Gastrocnemius medialis (tissue), 4 donors: ENCODE data around the gene ATF7. TPM values are rescaled to one million over a fixed set of nuclear protein-coding genes. Genes with fewer than 3 reads are reported as not detected.

Experiments
- ATAC-seq, 2 donors: fragments of 150-250 bp; one replicate each; pipeline ENCODE4 v1.9.1; 2016
- DNase-seq, 2 donors: peaks; one replicate each; pipeline ENCODE4 v3.0.0-alpha.2; 2019
- H3K27ac ChIP-seq, 4 donors: fragments of 200-600 bp; sonication (generic); 1 replicate in 1 of 4; 2 replicates in 3 of 4; pipeline ENCODE4 v1.5.1; 2016 to 2018; ENCODE audit warnings: mild to moderate bottlenecking in 2 of 4, moderate library complexity in 1 of 4
- H3K27me3 ChIP-seq, 3 donors: fragments of 200-600 bp; sonication (generic) in 2 of 3; 1 replicate in 1 of 3; 2 replicates in 2 of 3; pipeline versions ENCODE4 v1.5.1 to v1.6.0; 2016 to 2019; ENCODE audit warnings: mild to moderate bottlenecking in 1 of 3, moderate library complexity in 1 of 3
- H3K36me3 ChIP-seq, 2 donors: fragments of 200-600 bp; sonication (generic) in 1 of 2; one replicate each; pipeline ENCODE4 v1.5.1; 2017 to 2018
- H3K4me1 ChIP-seq, 2 donors: fragments of 200-600 bp; sonication (generic) in 1 of 2; one replicate each; pipeline ENCODE4 v1.5.1; 2016 to 2017; ENCODE audit warnings: mild to moderate bottlenecking in 2 of 2
- H3K4me3 ChIP-seq, 4 donors: fragments of 200-600 bp; sonication (generic) in 3 of 4; 1 replicate in 1 of 4; 2 replicates in 3 of 4; pipeline ENCODE4 v1.5.1; 2016 to 2019; ENCODE audit warnings: mild to moderate bottlenecking in 2 of 4
- H3K9me3 ChIP-seq, 3 donors: fragments of 200-600 bp; sonication (generic) in 2 of 3; 1 replicate in 1 of 3; 2 replicates in 2 of 3; pipeline ENCODE4 v1.5.1; 2016 to 2019
- POLR2A ChIP-seq, 2 donors: fragments of 450-650 bp; IDR thresholded peaks; one replicate each; pipeline ENCODE4 v1.6.1; 2017; ENCODE audit warnings: antibody characterized with exemption in 2 of 2, mild to moderate bottlenecking in 2 of 2, moderate library complexity in 2 of 2
- in situ Hi-C, 4 donors: fragments of 200-750 bp; cut with MboI; loops; one replicate each; pipeline versions ENCODE4 v1.15.0 to v1.8.0; 2017; ENCODE audit warnings: low sequenced_read_pairs in 4 of 4
- intact Hi-C: fragments of 100-400 bp; cut with DNase I; formaldehyde crosslinking; loops from one replicate; pipeline ENCODE4 v1.15.1; 2023; ENCODE audit warnings: low total_unique reads
- total RNA-seq, 4 donors: library from RNA; depleted of rRNA; stranded (reverse); fragments of >200 nt; gene quantifications; one replicate each; pipeline versions ENCODE4 v1.1.0 to v1.2.3, GENCODE V29; 2016
- TF ChIP-seq, protein P1 (sequence below), 5 experiments: fragments of 450-650 bp in 3 of 5; fragments of 200-600 bp in 2 of 5; sonication (generic) in 2 of 5; IDR thresholded peaks in 4 of 5; conservative IDR thresholded peaks in 1 of 5; 1 replicate in 4 of 5; 2 replicates in 1 of 5; pipeline ENCODE4 v1.5.1; 2016 to 2019; ENCODE audit warnings: antibody characterized with exemption in 5 of 5, mild to moderate bottlenecking in 3 of 5, moderate library complexity in 3 of 5

ATF7 gene
- total RNA-seq, 4 donors from 2014 or later, result 21.9 to 47.9 (median 26.3) TPM

DNA sequence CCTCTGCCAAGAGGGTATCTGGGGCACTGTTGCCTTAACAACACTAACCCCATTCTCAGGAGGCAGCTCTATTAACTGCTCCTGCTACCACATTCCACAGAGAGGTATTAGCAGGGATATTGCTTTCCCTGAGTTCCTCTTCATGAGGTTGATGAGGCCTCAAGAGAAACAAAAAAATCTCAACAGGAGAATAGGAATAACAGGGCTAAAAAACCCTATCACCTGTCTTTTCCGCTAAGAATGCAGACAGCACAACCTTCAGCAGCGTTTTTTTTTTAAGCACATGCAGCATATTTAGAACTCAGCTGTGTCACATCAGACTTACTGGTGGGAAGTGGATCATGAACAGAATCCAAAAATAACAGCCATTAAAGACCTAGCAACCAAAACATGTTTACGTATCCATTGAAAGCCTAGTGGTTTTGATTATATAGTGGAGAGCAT lies 29.2 kb downstream of the ATF7 start:
- Histone ChIP-seq H3K9me3 (no peaks in the 10 kb centered on the region), H3K27ac (peak overlapping the region; percentile 29 to 42 (median 36)), H3K4me1 (peaks cover 45 to 57% of the 10 kb centered on the region in 2 donors), H3K27me3 (no peaks in the 10 kb centered on the region), H3K4me3 (no peak overlapping the region), H3K36me3 (peaks cover 0 to 7% of the 10 kb centered on the region in 2 donors)
- DNase-seq (no peak), ATAC-seq (peak; percentile 45 to 56)
- in situ Hi-C loops, result no loop called here
- no peak for TF ChIP-seq POLR2A (IDR thresholded peaks at IDR 0.05)
- TF ChIP-seq, protein P1, sequence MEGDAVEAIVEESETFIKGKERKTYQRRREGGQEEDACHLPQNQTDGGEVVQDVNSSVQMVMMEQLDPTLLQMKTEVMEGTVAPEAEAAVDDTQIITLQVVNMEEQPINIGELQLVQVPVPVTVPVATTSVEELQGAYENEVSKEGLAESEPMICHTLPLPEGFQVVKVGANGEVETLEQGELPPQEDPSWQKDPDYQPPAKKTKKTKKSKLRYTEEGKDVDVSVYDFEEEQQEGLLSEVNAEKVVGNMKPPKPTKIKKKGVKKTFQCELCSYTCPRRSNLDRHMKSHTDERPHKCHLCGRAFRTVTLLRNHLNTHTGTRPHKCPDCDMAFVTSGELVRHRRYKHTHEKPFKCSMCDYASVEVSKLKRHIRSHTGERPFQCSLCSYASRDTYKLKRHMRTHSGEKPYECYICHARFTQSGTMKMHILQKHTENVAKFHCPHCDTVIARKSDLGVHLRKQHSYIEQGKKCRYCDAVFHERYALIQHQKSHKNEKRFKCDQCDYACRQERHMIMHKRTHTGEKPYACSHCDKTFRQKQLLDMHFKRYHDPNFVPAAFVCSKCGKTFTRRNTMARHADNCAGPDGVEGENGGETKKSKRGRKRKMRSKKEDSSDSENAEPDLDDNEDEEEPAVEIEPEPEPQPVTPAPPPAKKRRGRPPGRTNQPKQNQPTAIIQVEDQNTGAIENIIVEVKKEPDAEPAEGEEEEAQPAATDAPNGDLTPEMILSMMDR (IDR thresholded peaks at IDR 0.05 in 4 of 5, conservative IDR thresholded peaks at IDR 0.05 in 1 of 5), result no peak
- intact Hi-C loops, result no loop called here

- in situ Hi-C loops, result no loop called here
- Histone ChIP-seq H3K9me3 (no peaks in the 10 kb centered on the region), H3K4me3 (no peak overlapping the region), H3K4me1 (peaks cover 42 to 63% of the 10 kb centered on the region in 2 donors), H3K27me3 (no peaks in the 10 kb centered on the region), H3K27ac (no peak overlapping the region), H3K36me3 (peaks cover 0 to 7% of the 10 kb centered on the region in 2 donors)
- DNase-seq (no peak), ATAC-seq (no peak)
- TF ChIP-seq, protein P1 (IDR thresholded peaks at IDR 0.05 in 4 of 5, conservative IDR thresholded peaks at IDR 0.05 in 1 of 5), result no peak
- TF ChIP-seq POLR2A (IDR thresholded peaks at IDR 0.05), result no peak
- intact Hi-C loops, result no loop called here
Observed at GRCh38 chr12:53594897-53595615, 31.1 kb downstream of the ATF7 start.

DNA sequence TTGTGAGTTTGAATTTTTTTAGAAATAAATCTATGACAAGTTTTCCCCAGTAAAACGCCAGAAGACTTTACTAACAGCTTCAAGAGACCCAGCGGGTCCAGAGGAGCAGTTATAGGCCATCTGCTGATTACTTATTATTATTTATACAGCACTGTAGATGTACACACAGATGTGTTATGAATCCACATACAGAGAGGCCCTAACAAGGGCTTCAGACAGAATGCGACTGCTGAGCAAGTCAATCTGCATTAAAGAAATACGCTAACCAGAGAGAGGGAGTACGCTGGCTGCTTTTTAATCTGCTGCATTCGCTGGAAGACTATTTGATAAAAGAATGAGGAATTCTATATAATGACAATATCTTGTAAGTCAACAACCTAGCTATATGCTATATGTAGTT lies 32.5 kb downstream of the ATF7 start:
- intact Hi-C loops, result no loop called here
- H3K27me3 ChIP-seq, result no peaks in the 10 kb centered on the region
- no peak overlapping the region for H3K4me3 ChIP-seq
- TF ChIP-seq, protein P1 (IDR thresholded peaks at IDR 0.05 in 4 of 5, conservative IDR thresholded peaks at IDR 0.05 in 1 of 5), result no peak
- no peak for TF ChIP-seq POLR2A (IDR thresholded peaks at IDR 0.05)
- peaks cover 0 to 2% of the 10 kb centered on the region in 2 donors for H3K36me3 ChIP-seq
- in situ Hi-C loops, result no loop called here
- H3K9me3 ChIP-seq, result no peaks in the 10 kb centered on the region
- H3K27ac ChIP-seq, result no peak overlapping the region
- ATAC-seq, result no peak
- peaks cover 46 to 70% of the 10 kb centered on the region in 2 donors for H3K4me1 ChIP-seq
- no peak for DNase-seq

DNA sequence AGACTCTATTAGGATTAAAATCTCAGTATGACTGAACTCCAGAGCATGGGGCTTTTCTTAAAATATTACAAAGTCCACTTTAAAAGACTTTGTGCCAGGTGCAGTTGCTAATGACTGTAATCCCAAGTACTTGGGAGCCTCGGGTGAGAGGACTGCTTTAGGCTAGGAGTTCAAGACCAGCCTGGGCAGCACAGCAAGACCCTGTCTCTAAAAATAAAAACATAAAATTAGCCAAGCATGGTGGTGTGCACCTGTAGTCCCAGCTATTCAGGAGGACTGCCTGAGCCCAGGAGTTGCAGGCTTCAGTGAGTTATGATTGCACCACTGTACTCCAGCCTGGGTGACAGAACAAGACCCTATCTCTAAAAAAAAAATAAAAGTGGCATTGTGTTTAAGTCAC lies 33.2 kb downstream of the ATF7 start:
- no peak overlapping the region for H3K27ac ChIP-seq
- peaks cover 46 to 70% of the 10 kb centered on the region in 2 donors for H3K4me1 ChIP-seq
- no peaks in the 10 kb centered on the region for H3K27me3 ChIP-seq
- H3K36me3 ChIP-seq, result no peaks in the 10 kb centered on the region
- H3K4me3 ChIP-seq, result no peak overlapping the region
- no peak for TF ChIP-seq POLR2A (IDR thresholded peaks at IDR 0.05)
- TF ChIP-seq, protein P1 (IDR thresholded peaks at IDR 0.05 in 4 of 5, conservative IDR thresholded peaks at IDR 0.05 in 1 of 5), result no peak
- intact Hi-C loops (no loop called here), in situ Hi-C loops (no loop called here)
- H3K9me3 ChIP-seq, result no peaks in the 10 kb centered on the region
- no peak for DNase-seq
- ATAC-seq, result no peak
